ENCODE data around the gene TMPRSS7.

DNA sequence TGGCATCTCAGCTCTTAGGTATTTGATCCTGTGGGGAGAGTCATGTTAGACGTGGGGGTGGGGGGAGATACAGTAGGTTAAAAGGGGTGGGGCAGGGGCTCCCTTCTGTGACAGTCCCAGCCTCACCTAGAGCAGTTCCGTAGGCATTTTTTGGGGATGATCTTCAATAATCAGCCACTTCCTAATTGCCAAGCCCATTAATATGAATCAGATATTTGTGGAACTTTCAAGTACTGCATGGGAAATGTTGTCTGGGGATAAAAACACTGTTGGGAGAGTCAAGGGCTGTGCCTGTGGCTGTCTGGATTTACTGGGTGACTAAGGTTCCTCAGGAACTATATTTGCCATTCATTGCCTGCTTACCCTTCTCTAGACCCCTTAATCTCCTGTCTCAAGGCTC lies 61.2 kb downstream of the TMPRSS7 start:
- TF ChIP-seq, protein P1, sequence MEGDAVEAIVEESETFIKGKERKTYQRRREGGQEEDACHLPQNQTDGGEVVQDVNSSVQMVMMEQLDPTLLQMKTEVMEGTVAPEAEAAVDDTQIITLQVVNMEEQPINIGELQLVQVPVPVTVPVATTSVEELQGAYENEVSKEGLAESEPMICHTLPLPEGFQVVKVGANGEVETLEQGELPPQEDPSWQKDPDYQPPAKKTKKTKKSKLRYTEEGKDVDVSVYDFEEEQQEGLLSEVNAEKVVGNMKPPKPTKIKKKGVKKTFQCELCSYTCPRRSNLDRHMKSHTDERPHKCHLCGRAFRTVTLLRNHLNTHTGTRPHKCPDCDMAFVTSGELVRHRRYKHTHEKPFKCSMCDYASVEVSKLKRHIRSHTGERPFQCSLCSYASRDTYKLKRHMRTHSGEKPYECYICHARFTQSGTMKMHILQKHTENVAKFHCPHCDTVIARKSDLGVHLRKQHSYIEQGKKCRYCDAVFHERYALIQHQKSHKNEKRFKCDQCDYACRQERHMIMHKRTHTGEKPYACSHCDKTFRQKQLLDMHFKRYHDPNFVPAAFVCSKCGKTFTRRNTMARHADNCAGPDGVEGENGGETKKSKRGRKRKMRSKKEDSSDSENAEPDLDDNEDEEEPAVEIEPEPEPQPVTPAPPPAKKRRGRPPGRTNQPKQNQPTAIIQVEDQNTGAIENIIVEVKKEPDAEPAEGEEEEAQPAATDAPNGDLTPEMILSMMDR (conservative IDR thresholded peaks at IDR 0.05), result no peak
- TF ChIP-seq ZFX (IDR thresholded peaks at IDR 0.05), result no peak

All from C4-2B (cell line).